ENCODE data around the gene CYBRD1. TPM values are rescaled to one million over a fixed set of nuclear protein-coding genes. Genes with fewer than 3 reads are reported as not detected.
A peak's percentile ranks its signal among the peaks of the same experiment; 100 is the strongest.
"Not testable (repeated sequence)": the region's sequence is repeated elsewhere in the genome, so short reads cannot be mapped to it uniquely, and the experiment has no call there.

Gene CYBRD1
- total RNA-seq, 4 donors from 2014 or later, result 462 to 802 (median 490) TPM

DNA sequence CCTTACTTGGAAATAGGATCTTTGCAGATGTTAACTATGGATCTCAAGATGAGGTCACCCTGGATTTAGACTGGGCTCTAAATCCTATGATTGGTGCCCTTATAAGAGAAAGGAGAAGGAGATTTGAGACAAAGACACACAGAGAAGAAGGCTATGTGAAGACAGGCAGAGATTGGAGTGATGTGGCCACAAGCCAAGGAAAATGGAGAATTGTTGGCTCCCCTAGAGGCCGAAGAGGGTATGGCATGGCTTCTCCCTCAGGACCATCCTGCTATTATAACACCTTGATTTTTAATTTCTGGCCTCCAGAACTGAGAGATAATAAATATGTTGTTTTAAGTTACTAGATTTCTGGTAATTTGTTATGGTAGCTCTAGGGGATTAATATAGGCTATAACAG lies 7.6 kb downstream of the CYBRD1 start:
- peak overlapping the region; percentile 49 to 85 (median 72) for H3K27ac ChIP-seq
- no peak for DNase-seq
- H3K36me3 ChIP-seq, result no peaks in the 10 kb centered on the region
- TF ChIP-seq POLR2A (IDR thresholded peaks at IDR 0.05), result no peak
- TF ChIP-seq, protein P1, sequence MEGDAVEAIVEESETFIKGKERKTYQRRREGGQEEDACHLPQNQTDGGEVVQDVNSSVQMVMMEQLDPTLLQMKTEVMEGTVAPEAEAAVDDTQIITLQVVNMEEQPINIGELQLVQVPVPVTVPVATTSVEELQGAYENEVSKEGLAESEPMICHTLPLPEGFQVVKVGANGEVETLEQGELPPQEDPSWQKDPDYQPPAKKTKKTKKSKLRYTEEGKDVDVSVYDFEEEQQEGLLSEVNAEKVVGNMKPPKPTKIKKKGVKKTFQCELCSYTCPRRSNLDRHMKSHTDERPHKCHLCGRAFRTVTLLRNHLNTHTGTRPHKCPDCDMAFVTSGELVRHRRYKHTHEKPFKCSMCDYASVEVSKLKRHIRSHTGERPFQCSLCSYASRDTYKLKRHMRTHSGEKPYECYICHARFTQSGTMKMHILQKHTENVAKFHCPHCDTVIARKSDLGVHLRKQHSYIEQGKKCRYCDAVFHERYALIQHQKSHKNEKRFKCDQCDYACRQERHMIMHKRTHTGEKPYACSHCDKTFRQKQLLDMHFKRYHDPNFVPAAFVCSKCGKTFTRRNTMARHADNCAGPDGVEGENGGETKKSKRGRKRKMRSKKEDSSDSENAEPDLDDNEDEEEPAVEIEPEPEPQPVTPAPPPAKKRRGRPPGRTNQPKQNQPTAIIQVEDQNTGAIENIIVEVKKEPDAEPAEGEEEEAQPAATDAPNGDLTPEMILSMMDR (IDR thresholded peaks at IDR 0.05), result peak in 5 of 6 experiments; percentile 28 to 46 (median 32)
- H3K27me3 ChIP-seq, result no peaks in the 10 kb centered on the region
- H3K4me3 ChIP-seq (replicated peaks in 1 of 3), result no peak overlapping the region
- H3K9me3 ChIP-seq, result no peaks in the 10 kb centered on the region
- WGBS, 2 donors, result 90 to 93% methylated on average over 1 of the region's 1 CpG
- H3K4me1 ChIP-seq, result peaks cover 71 to 88% of the 10 kb centered on the region in 2 donors
- intact Hi-C loops (cut with DNase I), result no loop called here

DNA sequence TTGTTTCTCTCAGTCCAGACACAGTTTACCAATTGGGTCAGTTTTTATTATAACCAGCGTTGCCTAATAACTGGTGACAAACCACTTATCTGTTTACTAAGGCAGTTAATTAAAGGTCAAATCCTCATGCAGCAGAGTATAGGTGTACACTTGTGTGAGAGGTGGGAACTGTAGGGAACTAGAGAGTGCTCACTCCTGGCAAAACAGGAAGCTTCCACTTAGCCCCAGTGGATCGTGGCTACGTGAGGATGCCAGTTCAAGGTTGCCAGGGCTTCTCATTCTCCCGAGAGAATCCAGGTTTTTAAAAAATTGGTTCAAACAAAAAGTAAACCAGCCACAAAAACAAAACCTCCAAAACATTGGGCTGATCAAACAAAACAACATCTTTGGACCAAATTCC lies 8.1 kb downstream of the CYBRD1 start:
- Histone ChIP-seq H3K4me3 (replicated peaks in 1 of 3) (no peak overlapping the region), H3K27me3 (no peaks in the 10 kb centered on the region), H3K9me3 (no peaks in the 10 kb centered on the region), H3K36me3 (no peaks in the 10 kb centered on the region), H3K4me1 (peaks cover 67 to 85% of the 10 kb centered on the region in 2 donors), H3K27ac (peak overlapping the region; percentile 49 to 85 (median 72))
- no peak for DNase-seq
- no peak for TF ChIP-seq POLR2A (IDR thresholded peaks at IDR 0.05)
- TF ChIP-seq, protein P1 (IDR thresholded peaks at IDR 0.05), result no peak
- intact Hi-C loops (cut with DNase I), result no loop called here
- 26 to 49% methylated on average over 4 of the region's 4 CpGs for WGBS, 2 donors

DNA sequence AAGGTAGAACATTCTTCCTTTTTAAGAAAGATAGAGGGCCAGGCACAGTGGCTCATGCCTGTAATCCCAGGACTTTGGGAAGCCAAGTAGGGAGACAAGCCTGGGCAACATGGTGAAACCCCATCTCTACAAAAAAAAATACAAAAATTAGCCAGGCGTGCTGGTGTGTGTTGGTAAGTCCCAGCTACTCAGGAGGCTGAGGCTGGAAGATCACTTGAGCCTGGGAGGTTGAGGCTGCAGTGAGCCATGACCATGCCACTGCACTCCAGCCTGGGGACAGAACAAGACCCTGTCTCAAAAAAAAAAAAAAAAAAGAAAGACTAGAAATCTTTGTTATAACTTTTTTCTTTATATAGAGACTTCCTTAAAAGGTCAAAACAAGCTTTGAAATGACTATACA lies 8.6 kb downstream of the CYBRD1 start:
- H3K4me3 ChIP-seq (replicated peaks in 1 of 3); H3K9me3 ChIP-seq; intact Hi-C loops (cut with DNase I); H3K27me3 ChIP-seq; H3K36me3 ChIP-seq: not testable (repeated sequence)
- Histone ChIP-seq H3K4me1 (peaks cover 68 to 82% of the 10 kb centered on the region in 2 donors), H3K27ac (peak overlapping the region; percentile 49 to 85 (median 72))
- WGBS, 2 donors, result 23 to 29% methylated on average over 1 of the region's 1 CpG
- peak; percentile 81 to 85 for DNase-seq

DNA sequence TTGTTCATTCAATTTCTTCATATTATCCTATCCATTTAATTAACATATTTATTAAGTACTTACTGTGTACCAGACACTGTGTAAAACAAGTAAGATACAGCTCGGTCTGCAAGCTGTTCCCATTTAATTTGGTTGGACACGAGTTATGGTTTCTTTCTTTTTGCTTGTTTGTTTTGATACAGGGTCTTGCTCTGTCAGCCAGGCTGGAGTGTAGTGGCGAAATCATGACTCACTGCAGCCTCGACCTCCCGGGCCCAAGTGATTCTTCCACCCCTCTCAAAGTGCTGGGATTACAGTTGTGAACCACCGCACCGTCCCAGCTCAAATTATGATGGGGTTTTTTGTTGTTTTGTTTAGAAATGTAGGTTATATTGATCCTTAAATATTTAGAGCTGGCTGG lies 9.0 kb downstream of the CYBRD1 start:
- Histone ChIP-seq H3K4me1 (peaks cover 68 to 81% of the 10 kb centered on the region in 2 donors), H3K4me3 (replicated peaks in 1 of 3) (no peak overlapping the region), H3K9me3 (no peaks in the 10 kb centered on the region), H3K27me3 (no peaks in the 10 kb centered on the region), H3K36me3 (no peaks in the 10 kb centered on the region), H3K27ac (peak overlapping the region; percentile 49 to 85 (median 72))
- intact Hi-C loops (cut with DNase I), result no loop called here
- DNase-seq, result peak; percentile 76 to 81
- TF ChIP-seq, protein P1 (IDR thresholded peaks at IDR 0.05), result no peak
- no peak for TF ChIP-seq POLR2A (IDR thresholded peaks at IDR 0.05)
- WGBS, 2 donors, result 13 to 17% methylated on average over 7 of the region's 7 CpGs

DNA sequence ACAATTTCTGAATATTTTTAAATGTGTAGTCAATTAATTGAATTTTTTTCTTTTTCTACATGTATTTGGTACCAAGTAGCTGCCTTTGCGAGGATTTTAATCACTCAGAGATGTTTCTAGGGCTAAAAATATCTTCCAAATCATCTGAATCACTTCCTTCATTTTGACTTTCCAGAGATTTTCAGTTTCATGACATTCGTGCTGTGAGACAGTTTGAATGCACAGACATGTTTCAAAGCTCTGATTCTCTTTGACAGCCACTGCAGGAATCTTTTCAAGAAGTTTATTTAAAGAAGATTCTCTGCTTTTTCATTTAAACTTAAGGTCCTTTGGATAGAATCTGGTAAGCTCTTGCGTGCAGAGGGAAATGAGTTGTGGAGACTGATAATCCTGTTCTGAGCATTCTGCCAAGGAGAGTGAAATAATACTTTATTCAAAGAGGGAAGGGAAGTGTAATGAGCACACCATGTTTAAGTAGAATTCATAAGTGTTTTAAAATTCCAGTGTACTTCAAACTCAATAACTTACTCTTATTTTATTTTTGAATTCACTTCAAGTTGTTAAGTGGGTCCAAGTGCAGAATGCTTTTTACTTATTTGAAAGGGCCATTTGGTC lies 9.7 kb downstream of the CYBRD1 start:
- intact Hi-C loops (cut with DNase I), result no loop called here
- DNase-seq, result no peak
- TF ChIP-seq, protein P1 (IDR thresholded peaks at IDR 0.05), result no peak
- no peak for TF ChIP-seq POLR2A (IDR thresholded peaks at IDR 0.05)
- H3K9me3 ChIP-seq, result no peaks in the 10 kb centered on the region
- H3K27ac ChIP-seq, result peak overlapping the region; percentile 49 to 85 (median 72)
- H3K36me3 ChIP-seq, result no peaks in the 10 kb centered on the region
- H3K4me1 ChIP-seq, result peaks cover 65 to 83% of the 10 kb centered on the region in 2 donors
- no peaks in the 10 kb centered on the region for H3K27me3 ChIP-seq
- 38 to 50% methylated on average over 3 of the region's 3 CpGs for WGBS, 2 donors
- H3K4me3 ChIP-seq (replicated peaks in 1 of 3), result no peak overlapping the region
